Measurements from ENCODE around the gene PLA2G15. TPM values are rescaled to one million over a fixed set of nuclear protein-coding genes. Genes with fewer than 3 reads are reported as not detected.

Gene PLA2G15
- total and polyA plus RNA-seq, 2 of the 13 experiments (the other 11 are each of a cell fraction or from before 2014, with no cell fraction given), result 14.4 to 23.7 TPM

GRCh38 chr16:68264128-68265077, 19.2 kb downstream of the PLA2G15 start, which contains the start of gene SLC7A6 (continued):
- TF ChIP-seq ARID4A (CRISPR knock-in tag; IDR thresholded peaks at IDR 0.05; ENCODE audit: borderline replicate concordance) (no peak), ZNF446 (CRISPR knock-in tag; IDR thresholded peaks at IDR 0.05) (peak; percentile 84), ZNF781 (CRISPR knock-in tag; IDR thresholded peaks at IDR 0.05; ENCODE audit: borderline replicate concordance, not compliant biosample characterization) (no peak), ZNF205 (CRISPR knock-in tag; IDR thresholded peaks at IDR 0.05) (0 out of 2 replicates have a peak, but pooled peaks have one; percentile 2), ZHX1 (CRISPR knock-in tag; IDR thresholded peaks at IDR 0.05; ENCODE audit: low read depth) (no peak), MAX (IDR thresholded peaks at IDR 0.05) (peak; percentile 82; the same call in 1 of the 2 replicates), E2F5 (CRISPR knock-in tag; conservative IDR thresholded peaks at IDR 0.05) (0 out of 2 replicates have a peak, but pooled peaks have one; percentile 28), MYNN (CRISPR knock-in tag; IDR thresholded peaks at IDR 0.05; ENCODE audit: low read depth) (no peak; the same call in 1 of the 2 replicates), ZBTB8A (CRISPR knock-in tag; IDR thresholded peaks at IDR 0.05; ENCODE audit: borderline replicate concordance, low read depth) (no peak), ZNF580 (CRISPR knock-in tag; IDR thresholded peaks at IDR 0.05; ENCODE audit: borderline replicate concordance, low read depth) (peak; percentile 83; the same call in 1 of the 2 replicates), ZNF296 (CRISPR knock-in tag; conservative IDR thresholded peaks at IDR 0.05) (peak; percentile 49; the same call in 1 of the 2 replicates), ZBTB2 (CRISPR knock-in tag; IDR thresholded peaks at IDR 0.05; ENCODE audit: low read depth) (peak; percentile 66), TCF12 (IDR thresholded peaks at IDR 0.05) (no peak), TCF12 (CRISPR knock-in tag; IDR thresholded peaks at IDR 0.05) (peak; percentile 89; the same call in 1 of the 2 replicates), ZGPAT (CRISPR knock-in tag; IDR thresholded peaks at IDR 0.05) (0 out of 2 replicates have a peak, but pooled peaks have one; percentile 25)

Measured in HepG2 (cell line).